ENCODE measurements around the gene ZFC3H1. TPM values are rescaled to one million over a fixed set of nuclear protein-coding genes. Genes with fewer than 3 reads are reported as not detected.
A peak's percentile ranks its signal among the peaks of the same experiment; 100 is the strongest.

The ZFC3H1 gene
- total RNA-seq, 1 donor from 2014 or later, result 49.7 TPM

GRCh38 chr12:71685914-71686657 lies 22.4 kb upstream of the ZFC3H1 start, which contains the start of gene TMEM19:
TSS of gene TMEM19 (plus strand) at chr12:71686082. CDS start at chr12:71686681, 599 bp downstream.
- peak within 1 kb of the TSS; percentile 87 for H3K27ac Mint-ChIP-seq (ENCODE audit: unreplicated experiment)
- peak within 1 kb of the TSS; percentile 89 for H3K4me3 Mint-ChIP-seq (ENCODE audit: unreplicated experiment)
- H3K36me3 Mint-ChIP-seq (ENCODE audit: unreplicated experiment), result no peaks in the 10 kb centered on the region

GRCh38 chr12:71685312-71685906 lies 21.8 kb upstream of the ZFC3H1 start:
- peak overlapping the region; percentile 89 for H3K4me3 Mint-ChIP-seq (ENCODE audit: unreplicated experiment)
- H3K4me1 Mint-ChIP-seq (ENCODE audit: unreplicated experiment), result peaks cover 22% of the 10 kb centered on the region
- H3K27me3 Mint-ChIP-seq (ENCODE audit: unreplicated experiment), result no peaks in the 10 kb centered on the region
- peak overlapping the region; percentile 87 for H3K27ac Mint-ChIP-seq (ENCODE audit: unreplicated experiment)
- no peak for TF ChIP-seq CTCF (IDR thresholded peaks at IDR 0.05)
- H3K36me3 Mint-ChIP-seq (ENCODE audit: unreplicated experiment), result no peaks in the 10 kb centered on the region
- no peaks in the 10 kb centered on the region for H3K9me3 Mint-ChIP-seq (ENCODE audit: unreplicated experiment)
- no peak for DNase-seq (ENCODE audit: extremely low spot score, unreplicated experiment)

More at GRCh38 chr12:71685914-71686657, 22.4 kb upstream of the ZFC3H1 start, which contains the start of gene TMEM19:
- peaks cover 22% of the 10 kb centered on the region for H3K4me1 Mint-ChIP-seq (ENCODE audit: unreplicated experiment)
- DNase-seq (ENCODE audit: extremely low spot score, unreplicated experiment), result peak; percentile 95
- no peaks in the 10 kb centered on the region for H3K9me3 Mint-ChIP-seq (ENCODE audit: unreplicated experiment)
- TF ChIP-seq CTCF (IDR thresholded peaks at IDR 0.05), result peak; percentile 37
- no peaks in the 10 kb centered on the region for H3K27me3 Mint-ChIP-seq (ENCODE audit: unreplicated experiment)

- TF ChIP-seq CTCF (IDR thresholded peaks at IDR 0.05), result no peak
- DNase-seq (ENCODE audit: extremely low spot score, unreplicated experiment), result no peak
- Mint-ChIP-seq H3K36me3 (ENCODE audit: unreplicated experiment) (no peaks in the 10 kb centered on the region), H3K4me3 (ENCODE audit: unreplicated experiment) (no peak overlapping the region), H3K27me3 (ENCODE audit: unreplicated experiment) (no peaks in the 10 kb centered on the region), H3K4me1 (ENCODE audit: unreplicated experiment) (peaks cover 22% of the 10 kb centered on the region), H3K9me3 (ENCODE audit: unreplicated experiment) (no peaks in the 10 kb centered on the region), H3K27ac (ENCODE audit: unreplicated experiment) (no peak overlapping the region)
Observed at GRCh38 chr12:71684081-71684480, 20.4 kb upstream of the ZFC3H1 start.

GRCh38 chr12:71683633-71684032 lies 20.0 kb upstream of the ZFC3H1 start:
- DNase-seq (ENCODE audit: extremely low spot score, unreplicated experiment), result no peak
- Mint-ChIP-seq H3K27ac (ENCODE audit: unreplicated experiment) (no peak overlapping the region), H3K36me3 (ENCODE audit: unreplicated experiment) (no peaks in the 10 kb centered on the region), H3K27me3 (ENCODE audit: unreplicated experiment) (no peaks in the 10 kb centered on the region), H3K9me3 (ENCODE audit: unreplicated experiment) (no peaks in the 10 kb centered on the region), H3K4me3 (ENCODE audit: unreplicated experiment) (no peak overlapping the region), H3K4me1 (ENCODE audit: unreplicated experiment) (peaks cover 18% of the 10 kb centered on the region)
- no peak for TF ChIP-seq CTCF (IDR thresholded peaks at IDR 0.05)

GRCh38 chr12:71682466-71682865 lies 18.8 kb upstream of the ZFC3H1 start:
- DNase-seq (ENCODE audit: extremely low spot score, unreplicated experiment), result no peak
- no peak overlapping the region for H3K4me3 Mint-ChIP-seq (ENCODE audit: unreplicated experiment)
- H3K9me3 Mint-ChIP-seq (ENCODE audit: unreplicated experiment), result no peaks in the 10 kb centered on the region
- H3K4me1 Mint-ChIP-seq (ENCODE audit: unreplicated experiment), result peaks cover 8% of the 10 kb centered on the region
- no peaks in the 10 kb centered on the region for H3K36me3 Mint-ChIP-seq (ENCODE audit: unreplicated experiment)
- TF ChIP-seq CTCF (IDR thresholded peaks at IDR 0.05), result no peak
- no peaks in the 10 kb centered on the region for H3K27me3 Mint-ChIP-seq (ENCODE audit: unreplicated experiment)
- no peak overlapping the region for H3K27ac Mint-ChIP-seq (ENCODE audit: unreplicated experiment)
